Endothelial cell of umbilical vein (primary cell): ENCODE results near the gene RANBP3. TPM values are rescaled to one million over a fixed set of nuclear protein-coding genes. Genes with fewer than 3 reads are reported as not detected.
"Not testable (repeated sequence)": the region's sequence is repeated elsewhere in the genome, so short reads cannot be mapped to it uniquely, and the experiment has no call there.

Source experiments
- BruUV-seq: library from RNA; stranded (reverse); fragments of 400-500 nt; replicated peaks from 2 replicates; lab custom pipeline; 2021; lab: Mats Ljungman, UMichigan
- CTCF ChIA-PET: fragments of 300-600, 350-600 bp; sonication (Branson Sonifier 250); formaldehyde crosslinking; loops from one replicate; lab custom pipeline; 2021; ENCODE audit warnings: antibody characterized with exemption, inconsistent platforms; lab: Charles Lee
- POLR2A ChIA-PET: fragments of 300-600, 350-600 bp; sonication (Branson Sonifier 250); formaldehyde crosslinking; loops from one replicate; lab custom pipeline; 2021; ENCODE audit warnings: antibody characterized with exemption, inconsistent platforms; lab: Charles Lee
- DNase-seq: peaks from one replicate; pipeline ENCODE4 v3.0.0-alpha.2; 2011; ENCODE audit warnings: low read depth, low spot score
- FAIRE-seq: peaks from 2 replicates; lab custom pipeline; 2011; peaks lifted over from hg19 to GRCh38; lab: Jason Lieb, UNC
- H2AFZ ChIP-seq: 2 replicates; pipeline ENCODE4 v1.6.0; 2012; ENCODE audit warnings: low read depth, low read length, control low read depth, inconsistent platforms
- H3K27ac ChIP-seq: 2 replicates; pipeline ENCODE4 v1.5.1; 2011; ENCODE audit warnings: low read depth, mild to moderate bottlenecking, control low read depth, low read length, moderate library complexity; ENCODE audit not compliant: insufficient read depth
- H3K27me3 ChIP-seq, 2 experiments: 2 replicates each; pipeline versions ENCODE4 v1.6.0 to v1.6.1; 2011; ENCODE audit warnings: low read length in 2 of 2, mixed read lengths in 1 of 2; ENCODE audit not compliant: control insufficient read depth in 2 of 2, insufficient read depth in 2 of 2
- H3K36me3 ChIP-seq, 2 experiments: 2 replicates in 1 of 2; 3 replicates in 1 of 2; pipeline ENCODE4 v1.5.1; 2011; ENCODE audit warnings: low read length in 2 of 2, mild to moderate bottlenecking in 1 of 2, moderate library complexity in 1 of 2; ENCODE audit not compliant: control insufficient read depth in 2 of 2, insufficient read depth in 2 of 2; ENCODE audit errors: extremely low read depth in 1 of 2
- H3K4me1 ChIP-seq: 3 replicates; pipeline ENCODE4 v1.5.1; 2011; ENCODE audit warnings: mild to moderate bottlenecking, low read length; ENCODE audit not compliant: control insufficient read depth, insufficient read depth; ENCODE audit errors: extremely low read depth
- H3K4me2 ChIP-seq: 2 replicates; pipeline ENCODE4 v1.6.1; 2011; ENCODE audit warnings: low read length, control low read depth, mixed read lengths; ENCODE audit not compliant: insufficient read depth
- H3K4me3 ChIP-seq, 3 experiments: fragments of 200-600 bp in 1 of 3; sonication (generic), shearing (Covaris generic) in 1 of 3; replicated peaks in 1 of 3; 2 replicates each; pipeline ENCODE4 v1.5.1; 2011 to 2016; ENCODE audit warnings: control low read depth in 3 of 3, low read length in 3 of 3, mild to moderate bottlenecking in 2 of 3, inconsistent platforms in 1 of 3, low read depth in 1 of 3, moderate library complexity in 1 of 3; ENCODE audit not compliant: insufficient read depth in 1 of 3
- H3K79me2 ChIP-seq: 2 replicates; pipeline ENCODE4 v1.6.0; 2012; ENCODE audit warnings: low read length, inconsistent platforms; ENCODE audit not compliant: control insufficient read depth, insufficient read depth
- H3K9ac ChIP-seq: replicated peaks from 2 replicates; pipeline ENCODE3; 2011; ENCODE audit warnings: low read length, control low read depth; ENCODE audit not compliant: insufficient read depth; ENCODE audit errors: extremely low read depth
- H3K9me1 ChIP-seq: replicated peaks from 3 replicates; pipeline ENCODE4 v1.6.0; 2011; ENCODE audit warnings: mild to moderate bottlenecking, low read length; ENCODE audit not compliant: control insufficient read depth, insufficient read depth; ENCODE audit errors: extremely low read depth
- H3K9me3 ChIP-seq: replicated peaks from 2 replicates; pipeline ENCODE4 v1.5.1; 2012; ENCODE audit warnings: low read length, inconsistent platforms; ENCODE audit not compliant: control insufficient read depth, insufficient read depth
- H4K20me1 ChIP-seq: replicated peaks from 2 replicates; pipeline ENCODE3; 2011; ENCODE audit warnings: mild to moderate bottlenecking, low read length; ENCODE audit not compliant: control insufficient read depth, insufficient read depth; ENCODE audit errors: extremely low read depth
- CTCF ChIP-seq, 2 donors: IDR thresholded peaks; 1 replicate in 1 of 2; 2 replicates in 1 of 2; pipeline ENCODE4 v1.5.1; 2011; ENCODE audit warnings: low read length in 2 of 2, mild to moderate bottlenecking in 2 of 2, moderate library complexity in 2 of 2, control low read depth in 1 of 2, inconsistent platforms in 1 of 2, low read depth in 1 of 2; ENCODE audit not compliant: insufficient read depth in 1 of 2; ENCODE audit errors: extremely low read depth in 1 of 2
- EZH2 ChIP-seq: IDR thresholded peaks from 2 replicates; pipeline ENCODE4 v1.6.1; 2012; ENCODE audit warnings: borderline replicate concordance, low read depth, mild to moderate bottlenecking, moderate library complexity, low read length, inconsistent platforms; ENCODE audit not compliant: severe bottlenecking
- FOS ChIP-seq: IDR thresholded peaks from 2 replicates; pipeline ENCODE4 v1.6.1; 2011; ENCODE audit warnings: mild to moderate bottlenecking, low read length, moderate library complexity, borderline replicate concordance; ENCODE audit not compliant: insufficient read depth
- GATA2 ChIP-seq: IDR thresholded peaks from 2 replicates; pipeline ENCODE4 v1.7.0; 2011; ENCODE audit warnings: low read depth, mild to moderate bottlenecking, moderate library complexity, mixed read lengths, low read length; ENCODE audit not compliant: insufficient read length, insufficient read depth
- JUN ChIP-seq: IDR thresholded peaks from 2 replicates; pipeline ENCODE4 v1.6.1; 2011; ENCODE audit warnings: borderline replicate concordance, low read depth; ENCODE audit not compliant: insufficient read length, insufficient read depth
- MAX ChIP-seq: IDR thresholded peaks from 2 replicates; pipeline ENCODE4 v1.6.1; 2011; ENCODE audit not compliant: insufficient read depth, insufficient read length
- MYC ChIP-seq: IDR thresholded peaks from one replicate; pipeline ENCODE4 v1.6.1; 2011; ENCODE audit warnings: mild to moderate bottlenecking, low read depth, low read length
- POLR2A ChIP-seq: IDR thresholded peaks from 2 replicates; pipeline ENCODE4 v1.6.1; 2012; ENCODE audit warnings: low read depth, mild to moderate bottlenecking, control low read depth, low read length
- POLR2AphosphoS5 ChIP-seq: IDR thresholded peaks from 2 replicates; pipeline ENCODE4 v1.6.1; 2012; ENCODE audit warnings: low read depth, mild to moderate bottlenecking, control low read depth, low read length, moderate library complexity; ENCODE audit not compliant: insufficient read depth
- dilution Hi-C: fragments of 300-500 bp; cut with MboI; formaldehyde crosslinking; loops from one replicate; pipeline ENCODE4 v1.15.0; 2019; ENCODE audit warnings: low sequenced_read_pairs; ENCODE audit not compliant: extremely low pct_ligation_motif_present
- intact Hi-C: fragments of 100-400 bp; cut with micrococcal nuclease; formaldehyde crosslinking; loops from one replicate; pipeline ENCODE4 v1.10.0; 2022
- polyA plus RNA-seq, 4 experiments: library from polyadenylated mRNA; depleted of rRNA in 3 of 4; stranded (reverse) in 3 of 4; unstranded in 1 of 4; fragments of >200 nt; gene quantifications; 2 replicates each; pipeline versions ENCODE4 v1.2.1 to v1.2.3, GENCODE V29; 2011 to 2012; ENCODE audit warnings: missing spikeins in 1 of 4
- total RNA-seq: library from RNA; stranded (reverse); gene quantifications from 2 replicates; pipeline ENCODE4 v1.2.3, GENCODE V29; 2021

RANBP3 gene
- total and polyA plus RNA-seq, 2 donors (not counting 3 experiments of a cell fraction or from before 2014, with no cell fraction given) = 72.3 to 85.3 TPM

DNA sequence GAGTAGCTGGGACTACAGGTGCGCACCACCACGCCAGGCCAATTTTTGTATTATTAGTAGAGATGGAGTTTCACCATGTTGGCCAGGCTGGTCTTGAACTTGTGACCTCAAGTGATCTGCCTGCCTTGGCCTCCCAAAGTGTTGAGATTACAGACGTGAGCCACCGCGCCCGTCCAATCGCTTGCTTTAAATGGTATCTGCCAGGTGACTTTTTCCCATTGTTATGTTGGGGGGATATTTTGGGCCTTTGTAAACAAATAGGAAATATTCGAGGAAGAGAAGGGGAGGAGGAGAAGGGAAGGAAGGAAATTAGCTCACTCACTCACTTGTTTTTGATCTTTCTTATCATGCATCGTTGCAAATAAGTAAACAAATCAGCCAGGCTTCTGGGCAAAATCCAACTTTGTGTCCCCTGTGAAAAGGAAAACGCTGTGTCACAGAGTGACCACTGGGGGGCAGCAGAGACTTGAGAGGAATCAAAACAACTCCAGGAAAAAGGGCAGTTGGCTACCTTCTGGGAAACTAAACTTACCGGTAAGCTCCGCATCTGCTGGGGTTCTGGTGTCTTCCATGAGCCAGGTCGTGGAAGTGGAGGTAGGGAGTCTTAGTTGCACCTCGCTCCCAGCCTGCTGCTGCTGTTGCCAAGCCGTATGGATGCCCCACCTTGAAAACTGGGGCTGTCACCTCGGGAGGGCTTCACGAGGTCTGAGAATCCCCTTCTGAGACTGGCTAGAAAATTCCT, 9.3 kb upstream of the RANBP3 start:
- no peaks in the 10 kb centered on the region for H3K9me1 ChIP-seq
- no peaks in the 10 kb centered on the region for H3K79me2 ChIP-seq
- no peak overlapping the region for H3K27ac ChIP-seq
- intact Hi-C loops (loop anchor here (1.0 to 10.0 kb wide), 4 partner anchors 35 to 182 kb away; partner anchors contain the start of gene NRTN), dilution Hi-C loops (no loop called here)
- H3K27me3 ChIP-seq = no peaks in the 10 kb centered on the region
- H2AFZ ChIP-seq = peak overlapping the region; percentile 45
- CTCF ChIA-PET = interaction anchor here (0.6 to 8.5 kb wide), 26 partner anchors 8 to 366 kb away, joined by 3 to 304 read pairs (median 5); partner anchors contain the start of genes NRTN and RANBP3
- H3K4me3 ChIP-seq = no peak overlapping the region
- no peaks in the 10 kb centered on the region for H3K9me3 ChIP-seq
- H3K9ac ChIP-seq = no peak overlapping the region
- POLR2A ChIA-PET = no interaction called here
- H3K4me1 ChIP-seq = peaks cover 17% of the 10 kb centered on the region
- TF ChIP-seq FOS (no peak), EZH2 (no peak), POLR2A (no peak), POLR2AphosphoS5 (no peak), CTCF (IDR thresholded peaks at IDR 0.05; ENCODE audit: extremely low read depth in 1 of 2, insufficient read depth in 1 of 2, low read depth in 1 of 2, low read length in 2 of 2) (peak; percentile 86 to 94), MYC (no peak), MAX (no peak), JUN (no peak), GATA2 (peak; percentile 44)
- no TSS peak for BruUV-seq
- H3K36me3 ChIP-seq = no peaks in the 10 kb centered on the region
- FAIRE-seq (peak; percentile 94), DNase-seq (peak; percentile 86)
- H3K4me2 ChIP-seq = peak overlapping the region; percentile 1
- no peaks in the 10 kb centered on the region for H4K20me1 ChIP-seq

DNA sequence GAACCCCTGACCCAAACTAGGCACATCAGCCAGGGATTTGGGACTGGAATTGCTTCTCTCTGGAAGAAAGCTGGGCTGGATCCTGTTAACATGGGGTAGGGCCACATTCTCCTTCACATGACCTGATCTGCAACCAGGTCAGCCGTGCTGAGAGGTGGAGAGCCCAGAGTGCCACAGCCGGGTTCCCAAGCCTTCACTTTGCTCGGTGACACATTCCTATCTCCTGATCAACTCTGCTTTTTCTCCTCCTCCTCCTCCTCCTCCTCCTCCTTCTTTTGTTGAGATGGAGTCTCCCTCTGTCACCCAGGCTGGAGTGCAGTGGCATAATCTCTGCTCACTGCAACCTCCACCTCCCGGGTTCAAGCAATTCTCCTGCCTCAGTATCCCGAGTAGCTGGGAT, 7.9 kb upstream of the RANBP3 start:
- H3K4me1 ChIP-seq = peaks cover 17% of the 10 kb centered on the region
- H3K36me3 ChIP-seq, H3K9me3 ChIP-seq, H4K20me1 ChIP-seq, H3K79me2 ChIP-seq, H3K9me1 ChIP-seq, BruUV-seq, H3K9ac ChIP-seq, H3K4me3 ChIP-seq, POLR2A ChIA-PET, H3K27me3 ChIP-seq, H2AFZ ChIP-seq, DNase-seq, H3K4me2 ChIP-seq, dilution Hi-C loops, FAIRE-seq, H3K27ac ChIP-seq: not testable (repeated sequence)
- intact Hi-C loops = loop anchor here (10.0 kb wide), 1 partner anchor 181 kb away; the partner anchor contains the start of gene NRTN
- CTCF ChIA-PET = interaction anchor here (1.1 to 8.5 kb wide), 4 partner anchors 18 to 140 kb away, joined by 4 to 304 read pairs (median 18); no protein-coding TSS in a partner anchor
